HFF-Myc (cell line): Measurements from ENCODE around the gene MYBPC3.

Experiments
- DNase-seq: peaks from one replicate; pipeline ENCODE4 v3.0.0-alpha.2; 2011; ENCODE audit warnings: low read depth; ENCODE audit errors: extremely low read depth
- H3K4me3 ChIP-seq: replicated peaks from 2 replicates; pipeline ENCODE4 v1.5.1; 2011; ENCODE audit warnings: low read depth, mild to moderate bottlenecking, control low read depth, low read length
- CTCF ChIP-seq: IDR thresholded peaks from 2 replicates; pipeline ENCODE4 v1.5.1; 2012; ENCODE audit warnings: mild to moderate bottlenecking, low read depth, low read length, control low read depth; ENCODE audit errors: missing control alignments

MYBPC3 gene

GRCh38 chr11:47352556-47352955, at the start of gene MYBPC3:
MYBPC3 (minus strand) TSS chr11:47352702; CDS start chr11:47352647, 55 bp downstream.
- H3K4me3 ChIP-seq: no peak within 1 kb of the TSS
- no peak for TF ChIP-seq CTCF
- DNase-seq: no peak

GRCh38 chr11:47400768-47401279, 48.3 kb upstream of the MYBPC3 start:
- no peak overlapping the region for H3K4me3 ChIP-seq

GRCh38 chr11:47399860-47400767, 47.6 kb upstream of the MYBPC3 start:
- no peak for DNase-seq
- TF ChIP-seq CTCF: no peak
- peak overlapping the region; percentile 44 for H3K4me3 ChIP-seq

More at GRCh38 chr11:47400768-47401279, 48.3 kb upstream of the MYBPC3 start:
- no peak for DNase-seq
- no peak for TF ChIP-seq CTCF

- H3K4me3 ChIP-seq: no peak overlapping the region
- no peak for TF ChIP-seq CTCF
- no peak for DNase-seq
Measured at GRCh38 chr11:47398551-47398950, 46.0 kb upstream of the MYBPC3 start.

- no peak for DNase-seq
- H3K4me3 ChIP-seq: no peak overlapping the region
- no peak for TF ChIP-seq CTCF
Measured at GRCh38 chr11:47398011-47398410, 45.5 kb upstream of the MYBPC3 start.

GRCh38 chr11:47396049-47396320, 43.5 kb upstream of the MYBPC3 start:
- no peak overlapping the region for H3K4me3 ChIP-seq
- DNase-seq: no peak
- TF ChIP-seq CTCF: no peak
